H9 (cell line): ENCODE results near the gene FYCO1. TPM values are rescaled to one million over a fixed set of nuclear protein-coding genes. Genes with fewer than 3 reads are reported as not detected.
A peak's percentile ranks its signal among the peaks of the same experiment; 100 is the strongest.

Experiments
- DNase-seq: peaks from one replicate; pipeline ENCODE4 v3.0.0-alpha.2; 2017
- H2AFZ ChIP-seq: one replicate; pipeline ENCODE4 v1.6.1; 2013; ENCODE audit warnings: mild to moderate bottlenecking, low read length, control low read depth, moderate library complexity
- H2AK5ac ChIP-seq: 2 replicates; pipeline ENCODE4 v1.6.1; 2013; ENCODE audit warnings: low read length, control low read depth, mixed read lengths; ENCODE audit not compliant: insufficient read length
- H2BK120ac ChIP-seq: one replicate; pipeline ENCODE4 v1.6.1; 2013; ENCODE audit warnings: low read depth, mild to moderate bottlenecking, low read length, control low read depth, inconsistent platforms; ENCODE audit not compliant: poor library complexity, severe bottlenecking
- H2BK12ac ChIP-seq: 2 replicates; pipeline ENCODE4 v1.6.1; 2013; ENCODE audit warnings: low read length, control low read depth, mixed read lengths, low read depth; ENCODE audit not compliant: insufficient read length
- H2BK15ac ChIP-seq: 2 replicates; pipeline ENCODE4 v1.6.1; 2013; ENCODE audit warnings: low read depth, low read length, control low read depth
- H2BK20ac ChIP-seq: one replicate; pipeline ENCODE4 v1.6.1; 2013; ENCODE audit warnings: low read depth, mild to moderate bottlenecking, low read length, control low read depth, inconsistent platforms; ENCODE audit not compliant: poor library complexity, severe bottlenecking
- H2BK5ac ChIP-seq: 2 replicates; pipeline ENCODE4 v1.6.1; 2013; ENCODE audit warnings: low read length, control low read depth, mixed read lengths; ENCODE audit not compliant: insufficient read length
- H3K14ac ChIP-seq: 2 replicates; pipeline ENCODE4 v1.6.1; 2013; ENCODE audit warnings: low read length, control low read depth; ENCODE audit not compliant: insufficient read depth
- H3K18ac ChIP-seq: 2 replicates; pipeline ENCODE4 v1.6.1; 2013; ENCODE audit warnings: low read depth, mild to moderate bottlenecking, mixed read lengths, low read length, control low read depth; ENCODE audit not compliant: insufficient read length
- H3K23ac ChIP-seq: 2 replicates; pipeline ENCODE4 v1.6.1; 2013; ENCODE audit warnings: low read length, control low read depth, mixed read lengths, low read depth; ENCODE audit not compliant: insufficient read length
- H3K23me2 ChIP-seq: 2 replicates; pipeline ENCODE4 v1.6.1; 2013; ENCODE audit warnings: low read depth, mild to moderate bottlenecking, mixed read lengths, low read length, control low read depth; ENCODE audit not compliant: insufficient read length, poor library complexity, severe bottlenecking
- H3K27ac ChIP-seq: 2 replicates; pipeline ENCODE4 v1.5.1; 2013; ENCODE audit warnings: low read length, control low read depth, mixed read lengths, low read depth; ENCODE audit not compliant: insufficient read length
- H3K27me3 ChIP-seq: 2 replicates; pipeline ENCODE4 v1.6.1; 2013; ENCODE audit warnings: low read length, control low read depth, inconsistent platforms; ENCODE audit not compliant: insufficient read depth
- H3K4ac ChIP-seq: 2 replicates; pipeline ENCODE4 v1.6.1; 2013; ENCODE audit warnings: low read depth, mild to moderate bottlenecking, control low read depth, inconsistent platforms, low read length, moderate library complexity
- H3K4me1 ChIP-seq: 2 replicates; pipeline ENCODE4 v1.6.1; 2013; ENCODE audit warnings: low read length, control low read depth, inconsistent platforms; ENCODE audit not compliant: insufficient read depth
- H3K4me2 ChIP-seq: 2 replicates; pipeline ENCODE4 v1.6.1; 2013; ENCODE audit warnings: low read length, control low read depth, mixed read lengths; ENCODE audit not compliant: insufficient read length, insufficient read depth
- H3K56ac ChIP-seq: 2 replicates; pipeline ENCODE4 v1.6.1; 2013; ENCODE audit warnings: low read depth, mild to moderate bottlenecking, mixed read lengths, low read length, control low read depth; ENCODE audit not compliant: insufficient read length
- H3K79me1 ChIP-seq: 2 replicates; pipeline ENCODE4 v1.6.1; 2013; ENCODE audit warnings: low read depth, mild to moderate bottlenecking, moderate library complexity, low read length, control low read depth, inconsistent platforms; ENCODE audit not compliant: insufficient read depth, poor library complexity, severe bottlenecking
- H3K79me2 ChIP-seq: 2 replicates; pipeline ENCODE4 v1.6.1; 2013; ENCODE audit warnings: low read length, control low read depth, inconsistent platforms; ENCODE audit not compliant: insufficient read depth
- H3K9ac ChIP-seq: 2 replicates; pipeline ENCODE4 v1.6.1; 2013; ENCODE audit warnings: low read length, control low read depth, mixed read lengths; ENCODE audit not compliant: insufficient read length; ENCODE audit errors: extremely low read depth
- H3K9me3 ChIP-seq: one replicate; pipeline ENCODE4 v1.6.1; 2013; ENCODE audit warnings: low read depth, low read length, inconsistent platforms; ENCODE audit not compliant: control insufficient read depth
- H3T11ph ChIP-seq: one replicate; pipeline ENCODE4 v1.6.1; 2013; ENCODE audit warnings: mild to moderate bottlenecking, low read length, control low read depth, inconsistent platforms
- H4K20me1 ChIP-seq: one replicate; pipeline ENCODE4 v1.6.1; 2013; ENCODE audit not compliant: control insufficient read depth, insufficient read length, insufficient read depth
- H4K5ac ChIP-seq: 2 replicates; pipeline ENCODE4 v1.6.1; 2013; ENCODE audit warnings: low read depth, mild to moderate bottlenecking, mixed read lengths, low read length, control low read depth; ENCODE audit not compliant: insufficient read length
- H4K8ac ChIP-seq: replicated peaks from 2 replicates; pipeline ENCODE4 v1.6.1; 2013; ENCODE audit warnings: low read length, control low read depth, mixed read lengths, low read depth; ENCODE audit not compliant: insufficient read length
- H4K91ac ChIP-seq: 2 replicates; pipeline ENCODE4 v1.6.1; 2013; ENCODE audit warnings: low read depth, mild to moderate bottlenecking, moderate library complexity, mixed read lengths, low read length, control low read depth; ENCODE audit not compliant: insufficient read length
- H3K27ac Mint-ChIP-seq, 3 experiments: 2 replicates in 2 of 3; 3 replicates in 1 of 3; pipeline ENCODE4 v1.8.0; 2020 to 2021; ENCODE audit warnings: mixed read lengths in 3 of 3, mild to moderate bottlenecking in 1 of 3, moderate library complexity in 1 of 3
- H3K27me3 Mint-ChIP-seq: 2 replicates; pipeline ENCODE4 v1.8.0; 2021; ENCODE audit warnings: low read depth, mild to moderate bottlenecking, moderate library complexity, mixed read lengths
- H3K36me3 Mint-ChIP-seq, 3 experiments: 2 replicates in 2 of 3; 3 replicates in 1 of 3; pipeline ENCODE4 v1.8.0; 2020 to 2021; ENCODE audit warnings: low read depth in 3 of 3, mixed read lengths in 3 of 3; ENCODE audit not compliant: insufficient read depth in 1 of 3
- H3K4me1 Mint-ChIP-seq, 2 experiments: 2 replicates each; pipeline ENCODE4 v1.8.0; 2020; ENCODE audit warnings: mixed read lengths in 2 of 2
- H3K4me3 Mint-ChIP-seq, 2 experiments: 2 replicates in 1 of 2; 3 replicates in 1 of 2; pipeline ENCODE4 v1.8.0; 2020 to 2021; ENCODE audit warnings: mild to moderate bottlenecking in 2 of 2, mixed read lengths in 2 of 2, moderate library complexity in 1 of 2
- H3K9me3 Mint-ChIP-seq, 2 experiments: 2 replicates in 1 of 2; 3 replicates in 1 of 2; pipeline ENCODE4 v1.8.0; 2020; ENCODE audit warnings: mild to moderate bottlenecking in 2 of 2, mixed read lengths in 2 of 2, moderate library complexity in 1 of 2
- CTCF ChIP-seq: fragments of 200-600 bp; sonication (generic); conservative IDR thresholded peaks from 3 replicates; pipeline ENCODE4 v1.8.0; 2021; ENCODE audit warnings: antibody characterized with exemption, mild to moderate bottlenecking
- WGBS: extraction: QIAGEN DNeasy Blood & Tissue Kit; methylation state at CpG from one replicate; pipeline ENCODE4 v1.1.7; 2013; ENCODE audit warnings: missing lambda C conversion rate, low lambda C conversion rate, mixed read lengths; ENCODE audit not compliant: insufficient read length; ENCODE audit errors: extremely low coverage; 5-methylcytosine and 5-hydroxymethylcytosine counted together
- total RNA-seq: library from RNA; stranded (reverse); gene quantifications from 2 replicates; pipeline ENCODE4 v1.2.1, GENCODE V29; 2021

The FYCO1 gene
- total RNA-seq, 1 experiment from 2014 or later: 10.4 TPM

- Histone ChIP-seq H3K23ac (no peak overlapping the region), H2AFZ (no peak overlapping the region), H2BK120ac (no peak overlapping the region), H2BK15ac (no peak overlapping the region), H4K20me1 (peaks cover 3% of the 10 kb centered on the region), H3K56ac (no peak overlapping the region), H4K8ac (no peak overlapping the region), H3K4me2 (no peak overlapping the region), H2AK5ac (no peak overlapping the region), H3K9ac (no peak overlapping the region), H3K23me2 (no peaks in the 10 kb centered on the region), H3K27me3 (no peaks in the 10 kb centered on the region), H3K27ac (no peak overlapping the region), H4K5ac (no peak overlapping the region), H3K14ac (no peak overlapping the region), H4K91ac (no peak overlapping the region), H3K79me2 (no peaks in the 10 kb centered on the region), H3K4me1 (no peaks in the 10 kb centered on the region), H3T11ph (no peak overlapping the region), H2BK12ac (no peak overlapping the region), H3K9me3 (no peaks in the 10 kb centered on the region), H2BK5ac (no peak overlapping the region), H3K4ac (no peak overlapping the region), H2BK20ac (no peak overlapping the region), H3K18ac (no peak overlapping the region), H3K79me1 (no peaks in the 10 kb centered on the region)
- Mint-ChIP-seq H3K36me3 (peaks cover 14 to 76% (median 72%) of the 10 kb centered on the region in 3 experiments; a peak in 6 of 7 replicates), H3K4me1 (no peaks in the 10 kb centered on the region), H3K27ac (peak overlapping the region in 1 of 3 experiments; percentile 83; a peak in 1 of 7 replicates), H3K9me3 (no peaks in the 10 kb centered on the region), H3K4me3 (no peak overlapping the region), H3K27me3 (peaks cover 1% of the 10 kb centered on the region; the same call in 1 of the 2 replicates)
- no CpG with 5 or more reads among the region's 4 CpGs for WGBS
- no peak for TF ChIP-seq CTCF
- DNase-seq: no peak
These were observed 20.9 kb downstream of the FYCO1 start for GRCh38 chr3:45974686-45975085.
